Sigmoid colon (tissue), 7 donors: ENCODE measurements around the gene CGB5. TPM values are rescaled to one million over a fixed set of nuclear protein-coding genes. Genes with fewer than 3 reads are reported as not detected.
"Not testable (repeated sequence)": the region's sequence is repeated elsewhere in the genome, so short reads cannot be mapped to it uniquely, and the experiment has no call there.

Experiments used
- DNase-seq: peaks from one replicate; pipeline ENCODE4 v3.0.0-alpha.2; 2019
- H3K27ac ChIP-seq, 4 donors: fragments of 200-600 bp; sonication (generic); one replicate each; pipeline ENCODE4 v1.5.1; 2016 to 2019; ENCODE audit warnings: mild to moderate bottlenecking in 1 of 4
- H3K27me3 ChIP-seq, 3 donors: fragments of 200-600 bp; sonication (generic); one replicate each; pipeline ENCODE4 v1.5.1; 2019; ENCODE audit warnings: mild to moderate bottlenecking in 1 of 3
- H3K36me3 ChIP-seq, 4 donors: fragments of 200-600 bp; sonication (generic); one replicate each; pipeline ENCODE4 v1.5.1; 2016 to 2019
- H3K4me1 ChIP-seq, 4 donors: fragments of 200-600 bp; sonication (generic); one replicate each; pipeline ENCODE4 v1.5.1; 2017 to 2019
- H3K4me3 ChIP-seq, 4 donors: fragments of 200-600 bp; sonication (generic); one replicate each; pipeline ENCODE4 v1.5.1; 2017 to 2019; ENCODE audit warnings: mild to moderate bottlenecking in 2 of 4, moderate library complexity in 1 of 4
- H3K9me3 ChIP-seq, 4 donors: fragments of 200-600 bp in 3 of 4; sonication (generic) in 3 of 4; one replicate each; pipeline versions ENCODE4 v1.5.1 to v1.6.1; 2013 to 2019
- CTCF ChIP-seq, 4 experiments: fragments of 450-650 bp in 3 of 4; fragments of 200-600 bp in 1 of 4; IDR thresholded peaks; one replicate each; pipeline ENCODE4 v1.5.1; 2016 to 2019; ENCODE audit warnings: antibody characterized with exemption in 4 of 4, mild to moderate bottlenecking in 3 of 4, moderate library complexity in 2 of 4
- EP300 ChIP-seq, 4 donors: sonication (generic); formaldehyde crosslinking; IDR thresholded peaks; one replicate each; pipeline ENCODE4 v1.6.1; 2017; ENCODE audit warnings: antibody characterized with exemption in 4 of 4
- POLR2A ChIP-seq, 2 donors: fragments of 450-650 bp; IDR thresholded peaks; one replicate each; pipeline ENCODE4 v1.6.1; 2016; ENCODE audit warnings: antibody characterized with exemption in 2 of 2, mild to moderate bottlenecking in 2 of 2, moderate library complexity in 2 of 2
- POLR2AphosphoS5 ChIP-seq, 4 donors: sonication (generic); formaldehyde crosslinking; IDR thresholded peaks; one replicate each; pipeline ENCODE4 v1.6.1; 2017; ENCODE audit warnings: antibody characterized with exemption in 4 of 4
- WGBS, 2 donors: extraction: QIAGEN DNeasy Blood & Tissue Kit; methylation state at CpG; one replicate each; pipeline ENCODE4 v1.1.7; 2013; 5-methylcytosine and 5-hydroxymethylcytosine counted together
- intact Hi-C: fragments of 100-400 bp; cut with DNase I; formaldehyde crosslinking; loops from one replicate; pipeline ENCODE4 v1.15.1; 2023
- polyA plus RNA-seq, 3 donors: library from polyadenylated mRNA; stranded (reverse); fragments of 200-250 nt; gene quantifications; one replicate each; pipeline ENCODE4 v1.2.3, GENCODE V29; 2013
- total RNA-seq, 4 donors: library from RNA; depleted of rRNA; stranded (reverse); fragments of >200 nt; gene quantifications; one replicate each; pipeline ENCODE4 v1.1.0, GENCODE V29; 2016
- donor health status: healthy with polysubstance abuse.
- donor health status: Bipolar disorder and iron deficiency.
- donor health status: healthy.

The CGB5 gene
- total and polyA plus RNA-seq, 7 donors, result not detected

DNA sequence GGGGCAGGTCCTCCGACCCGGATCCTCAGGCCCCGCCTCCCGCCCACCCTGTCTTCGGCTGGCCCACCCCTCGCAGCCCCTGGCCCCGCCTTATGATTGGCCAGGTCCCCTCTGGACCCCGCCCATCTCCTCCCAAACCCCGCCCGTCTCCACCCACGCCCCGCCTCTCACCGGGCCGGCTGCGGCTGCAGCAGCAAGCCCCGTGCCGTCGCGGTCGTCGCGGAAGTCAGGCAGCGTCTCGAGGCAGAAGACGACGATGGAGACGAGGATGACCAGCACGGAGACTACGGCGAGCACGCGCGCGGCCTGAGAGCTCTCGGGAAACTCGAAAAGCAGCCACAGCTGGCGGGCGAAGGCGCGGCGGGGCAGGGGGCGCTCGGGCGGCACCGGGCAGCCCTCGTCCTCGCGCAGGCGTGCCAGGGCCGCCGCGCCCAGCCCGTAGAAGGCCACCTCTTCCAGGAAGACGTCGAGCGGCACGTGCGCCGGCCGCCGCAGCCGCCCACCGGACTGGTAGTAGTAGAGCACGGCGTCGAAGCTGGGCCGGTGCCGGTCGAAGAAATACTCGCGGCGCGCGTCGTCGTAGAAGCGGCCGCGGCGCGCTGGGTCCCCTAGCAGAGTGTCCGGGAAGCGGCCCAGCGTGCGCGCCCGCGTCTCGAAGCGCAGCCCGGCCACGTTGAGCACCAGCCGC, 28.4 kb downstream of the CGB5 start:
- intact Hi-C loops, result no loop called here
- Histone ChIP-seq H3K27me3 (peaks cover 17 to 75% (median 58%) of the 10 kb centered on the region in 3 donors), H3K27ac (no peak overlapping the region), H3K36me3 (no peaks in the 10 kb centered on the region), H3K9me3 (no peaks in the 10 kb centered on the region), H3K4me1 (peaks cover 0 to 8% (median 6%) of the 10 kb centered on the region in 4 donors), H3K4me3 (no peak overlapping the region)
- DNase-seq, result no peak
- 6 to 10% methylated on average over 93 of the region's 93 CpGs for WGBS, 2 donors
- TF ChIP-seq CTCF (IDR thresholded peaks at IDR 0.05) (no peak), EP300 (IDR thresholded peaks at IDR 0.05) (no peak), POLR2AphosphoS5 (IDR thresholded peaks at IDR 0.05) (no peak)

DNA sequence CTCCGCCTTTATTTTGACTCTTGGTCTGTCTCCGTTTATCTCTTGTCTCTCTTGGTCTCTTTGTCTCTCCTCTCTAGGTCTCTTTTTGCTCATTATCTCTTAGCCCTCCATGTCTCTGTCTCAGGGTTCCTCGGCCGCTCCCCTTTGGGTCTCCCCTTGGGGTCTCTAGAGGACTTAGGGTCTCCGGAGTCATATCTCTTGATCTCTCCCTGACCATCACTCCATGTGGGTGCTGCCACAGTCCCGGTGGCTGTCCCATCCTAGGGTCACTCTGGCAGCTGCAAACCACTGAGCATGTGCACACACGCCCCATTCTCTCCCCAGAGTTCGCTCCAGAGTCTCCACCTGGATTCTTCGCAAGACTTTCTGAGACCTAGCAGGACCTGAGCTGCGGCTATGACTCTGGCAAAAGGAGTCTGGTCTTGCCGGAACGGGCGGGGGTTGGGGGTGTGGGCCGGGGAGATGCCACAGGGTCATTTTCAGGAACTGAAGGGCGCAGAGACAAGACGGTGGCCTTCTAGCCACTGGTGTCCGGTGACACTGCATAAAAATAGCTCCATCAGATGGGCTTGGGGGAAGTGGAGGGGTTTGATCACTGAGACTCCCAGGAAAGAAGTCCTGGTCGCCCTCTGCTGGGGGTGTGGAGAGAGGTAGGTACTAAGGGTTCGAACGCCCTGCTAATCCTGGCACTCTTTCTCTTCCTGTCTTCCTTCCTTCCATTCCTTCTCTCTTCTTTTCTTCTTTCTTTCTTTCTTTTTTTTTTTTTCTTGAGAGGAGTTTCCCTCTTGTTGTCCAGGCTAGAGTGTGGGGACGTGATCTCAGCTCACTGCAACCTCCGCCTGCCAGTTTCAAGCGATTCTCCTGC, 30.1 kb downstream of the CGB5 start:
- H3K27me3 ChIP-seq, result peaks cover 17 to 59% (median 45%) of the 10 kb centered on the region in 3 donors
- intact Hi-C loops, result no loop called here
- H3K27ac ChIP-seq, result no peak overlapping the region
- TF ChIP-seq POLR2A (IDR thresholded peaks at IDR 0.05) (no peak), CTCF (IDR thresholded peaks at IDR 0.05) (no peak), EP300 (IDR thresholded peaks at IDR 0.05) (no peak), POLR2AphosphoS5 (IDR thresholded peaks at IDR 0.05) (no peak)
- no peak overlapping the region for H3K4me3 ChIP-seq
- no peak for DNase-seq
- H3K36me3 ChIP-seq, result no peaks in the 10 kb centered on the region
- WGBS, 2 donors, result 52 to 64% methylated on average over 23 of the region's 23 CpGs
- H3K4me1 ChIP-seq, result peaks cover 0 to 8% (median 6%) of the 10 kb centered on the region in 4 donors
- H3K9me3 ChIP-seq, result no peaks in the 10 kb centered on the region

DNA sequence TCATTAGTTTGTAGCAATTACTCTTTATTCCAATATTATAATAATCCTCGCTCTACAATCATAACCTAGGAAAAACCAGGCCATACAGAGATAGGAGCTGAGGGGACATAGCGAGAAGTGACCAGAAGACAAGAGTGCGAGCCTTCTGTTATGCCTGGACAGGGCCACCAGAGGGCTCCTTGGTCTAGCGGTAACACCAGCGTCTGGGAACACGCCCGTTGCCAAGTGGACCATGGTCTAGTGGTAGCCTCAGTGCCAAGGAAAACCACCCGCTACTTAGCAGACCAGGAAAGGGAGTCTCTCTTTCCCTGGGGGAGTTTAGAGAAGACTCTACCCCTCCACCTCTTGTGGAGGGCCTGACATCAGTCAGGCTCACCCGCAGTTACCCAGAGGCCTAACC, 31.2 kb downstream of the CGB5 start:
- TF ChIP-seq CTCF (IDR thresholded peaks at IDR 0.05), result peak; percentile 37 to 80 (median 70)
- DNase-seq, result peak; percentile 86
- H3K27ac ChIP-seq, H3K36me3 ChIP-seq, H3K4me3 ChIP-seq, H3K9me3 ChIP-seq, H3K4me1 ChIP-seq: not testable (repeated sequence)
- intact Hi-C loops, result loop anchor here (5.0 kb wide), 1 partner anchor 132 kb away; no protein-coding TSS in a partner anchor
- H3K27me3 ChIP-seq, result peaks cover 17 to 48% (median 44%) of the 10 kb centered on the region in 3 donors
- WGBS, 2 donors, result 11 to 22% methylated on average over 8 to 9 of the region's 9 CpGs

DNA sequence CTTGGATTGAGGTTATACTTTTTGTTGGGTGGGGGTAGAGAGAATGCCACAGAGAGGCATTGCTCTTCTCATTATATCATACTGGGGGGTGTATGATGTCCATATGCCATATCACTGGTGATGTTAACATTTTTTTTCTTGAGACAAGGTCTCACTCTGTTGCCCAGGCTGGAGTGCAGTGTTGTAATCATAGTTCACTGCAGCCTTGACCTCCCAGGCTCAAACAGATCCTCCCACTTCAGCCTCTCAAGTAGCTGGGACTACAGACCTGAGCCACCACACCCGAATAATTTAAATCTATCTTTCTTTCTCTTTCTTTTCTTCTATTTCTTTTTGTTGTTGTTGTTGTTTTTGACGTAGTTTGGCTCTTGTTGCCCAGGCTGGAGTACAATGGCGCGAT, 36.7 kb downstream of the CGB5 start:
- intact Hi-C loops, result loop anchor here (10.0 kb wide), 1 partner anchor 374 kb away; the partner anchor contains the start of genes ALDH16A1 and PIH1D1
- TF ChIP-seq EP300 (IDR thresholded peaks at IDR 0.05) (no peak), POLR2AphosphoS5 (IDR thresholded peaks at IDR 0.05) (no peak), POLR2A (IDR thresholded peaks at IDR 0.05) (no peak), CTCF (IDR thresholded peaks at IDR 0.05) (no peak)
- peaks cover 0 to 6% (median 5%) of the 10 kb centered on the region in 4 donors for H3K4me1 ChIP-seq

More for the DNA sequence above, 36.7 kb downstream of the CGB5 start:
- WGBS, 2 donors, result 71 to 92% methylated on average over 4 of the region's 4 CpGs
- Histone ChIP-seq H3K4me3 (no peak overlapping the region), H3K36me3 (no peaks in the 10 kb centered on the region), H3K27ac (no peak overlapping the region), H3K27me3 (no peaks in the 10 kb centered on the region), H3K9me3 (no peaks in the 10 kb centered on the region)
- DNase-seq, result no peak
